B cell (primary cell): Measurements from ENCODE around the gene ARID4B. TPM values are rescaled to one million over a fixed set of nuclear protein-coding genes. Genes with fewer than 3 reads are reported as not detected.
A peak's percentile ranks its signal among the peaks of the same experiment; 100 is the strongest.

ENCODE experiments used
- ATAC-seq: fragments of 200-7000 bp; cut with Tn5 transposase; one replicate; pipeline ENCODE4 v1.10.0; 2021; ENCODE audit warnings: low read depth, mild to moderate bottlenecking, moderate number of reproducible peaks, moderate library complexity
- CTCF ChIA-PET: fragments of 350-600 bp; sonication (Branson Sonifier 250); formaldehyde crosslinking; loops from one replicate; lab custom pipeline; 2021; ENCODE audit warnings: antibody characterized with exemption, inconsistent platforms; lab: Charles Lee
- POLR2A ChIA-PET: fragments of 350-600 bp; sonication (Branson Sonifier 250); formaldehyde crosslinking; loops from one replicate; lab custom pipeline; 2021; ENCODE audit warnings: antibody characterized with exemption; lab: Charles Lee
- DNase-seq: peaks from one replicate; pipeline ENCODE4 v3.0.0; 2013
- H2AFZ ChIP-seq: 2 replicates; pipeline ENCODE4 v1.6.1; 2012; ENCODE audit warnings: mild to moderate bottlenecking, low read depth, low read length; ENCODE audit not compliant: insufficient read depth, poor library complexity, severe bottlenecking
- H3K27ac ChIP-seq, 2 donors: 1 replicate in 1 of 2; 2 replicates in 1 of 2; pipeline ENCODE4 v1.5.1; 2012 to 2013; ENCODE audit warnings: low read length in 2 of 2, mild to moderate bottlenecking in 2 of 2, moderate library complexity in 1 of 2
- H3K27me3 ChIP-seq, 4 experiments: fragments of 200-600 bp in 1 of 4; sonication (generic) in 1 of 4; replicated peaks in 1 of 4; 1 replicate in 2 of 4; 2 replicates in 2 of 4; pipeline versions ENCODE4 v1.6.1 to v1.7.0; 2013 to 2016; ENCODE audit warnings: low read length in 3 of 4, mild to moderate bottlenecking in 2 of 4, mixed read lengths in 1 of 4, moderate library complexity in 1 of 4; ENCODE audit not compliant: insufficient read depth in 4 of 4, control insufficient read depth in 3 of 4; ENCODE audit errors: control extremely low read depth in 1 of 4
- H3K36me3 ChIP-seq, 2 experiments: replicated peaks in 1 of 2; 1 replicate in 1 of 2; 2 replicates in 1 of 2; pipeline versions ENCODE4 v1.6.1 to v1.7.1; 2013; ENCODE audit warnings: low read length in 1 of 2; ENCODE audit not compliant: insufficient read depth in 2 of 2, control insufficient read depth in 1 of 2; ENCODE audit errors: control extremely low read depth in 1 of 2, extremely low read depth in 1 of 2
- H3K4me1 ChIP-seq, 2 donors: fragments of 200-600 bp in 1 of 2; sonication (generic) in 1 of 2; 1 replicate in 1 of 2; 2 replicates in 1 of 2; pipeline versions ENCODE4 v1.5.1 to v1.6.1; 2013 to 2017; ENCODE audit warnings: low read length in 2 of 2; ENCODE audit not compliant: control insufficient read depth in 2 of 2, insufficient read depth in 2 of 2
- H3K4me2 ChIP-seq: replicated peaks from 2 replicates; pipeline ENCODE3; 2012; ENCODE audit warnings: mild to moderate bottlenecking, low read depth, low read length; ENCODE audit not compliant: poor library complexity, severe bottlenecking
- H3K4me3 ChIP-seq, 5 experiments: fragments of 200-600 bp in 1 of 5; sonication (generic) in 1 of 5; 1 replicate in 3 of 5; 2 replicates in 2 of 5; pipeline versions ENCODE4 v1.5.1 to v1.7.0; 2011 to 2016; ENCODE audit warnings: low read length in 4 of 5, mild to moderate bottlenecking in 4 of 5, low read depth in 2 of 5, control low read depth in 1 of 5, moderate library complexity in 1 of 5; ENCODE audit not compliant: insufficient read depth in 1 of 5; ENCODE audit errors: control extremely low read depth in 1 of 5, extremely low read depth in 1 of 5
- H3K79me2 ChIP-seq: fragments of 200-600 bp; sonication (generic); one replicate; pipeline ENCODE4 v1.6.0; 2016; ENCODE audit warnings: low read length; ENCODE audit not compliant: control insufficient read depth, insufficient read depth
- H3K9ac ChIP-seq: fragments of 200-600 bp; sonication (generic); 2 replicates; pipeline ENCODE4 v1.6.1; 2017; ENCODE audit warnings: mild to moderate bottlenecking, low read length, moderate library complexity
- H3K9me3 ChIP-seq, 3 donors: one replicate each; pipeline versions ENCODE4 v1.6.1 to v1.7.1; 2013; ENCODE audit warnings: low read length in 2 of 3; ENCODE audit not compliant: control insufficient read depth in 2 of 3, insufficient read depth in 1 of 3; ENCODE audit errors: control extremely low read depth in 1 of 3
- H4K20me1 ChIP-seq: 2 replicates; pipeline ENCODE4 v1.6.0; 2012; ENCODE audit warnings: mild to moderate bottlenecking, low read length; ENCODE audit not compliant: insufficient read depth, control insufficient read depth, poor library complexity, severe bottlenecking
- H3K27ac Mint-ChIP-seq: one replicate; pipeline ENCODE4 v1.8.0; 2021; ENCODE audit warnings: mixed read lengths
- H3K27me3 Mint-ChIP-seq: one replicate; pipeline ENCODE4 v1.8.0; 2021; ENCODE audit warnings: mixed read lengths
- H3K4me1 Mint-ChIP-seq: one replicate; pipeline ENCODE4 v1.8.0; 2021; ENCODE audit warnings: mixed read lengths
- H3K4me3 Mint-ChIP-seq: one replicate; pipeline ENCODE4 v1.8.0; 2021; ENCODE audit warnings: mixed read lengths
- H3K9me3 Mint-ChIP-seq: one replicate; pipeline ENCODE4 v1.8.0; 2022; ENCODE audit warnings: mixed read lengths; ENCODE audit not compliant: insufficient read depth
- EZH2 ChIP-seq: IDR thresholded peaks from 2 replicates; pipeline ENCODE4 v1.6.1; 2012; ENCODE audit warnings: borderline replicate concordance, low read depth, mild to moderate bottlenecking, moderate library complexity, low read length; ENCODE audit not compliant: insufficient read depth, poor library complexity, severe bottlenecking
- WGBS: methylation state at CpG from one replicate; pipeline ENCODE4 v1.1.5; 2013; ENCODE audit warnings: missing lambda C conversion rate; ENCODE audit not compliant: insufficient coverage; 5-methylcytosine and 5-hydroxymethylcytosine counted together
- intact Hi-C: fragments of 100-400 bp; cut with micrococcal nuclease; formaldehyde crosslinking; loops from one replicate; pipeline ENCODE4 v1.10.0; 2022
- polyA plus RNA-seq: library from polyadenylated mRNA; depleted of rRNA; stranded (reverse); fragments of >200 nt; gene quantifications from 2 replicates; pipeline ENCODE4 v1.2.3, GENCODE V29; 2012
- total RNA-seq, 2 donors: library from RNA; stranded (reverse); fragments of 120-200 nt in 1 of 2; gene quantifications; 1 replicate in 1 of 2; 2 replicates in 1 of 2; pipeline versions ENCODE4 v1.2.3 to v1.2.4, GENCODE V29; 2013 to 2022
- TF ChIP-seq, protein P1 (sequence below): fragments of 200-600 bp; IDR thresholded peaks from one replicate; pipeline ENCODE4 v1.8.0; 2022; ENCODE audit warnings: antibody characterized with exemption, mild to moderate bottlenecking

ARID4B gene
- total and polyA plus RNA-seq, 2 donors (not counting 1 experiment from before 2014, with no cell fraction given), result 13.2 to 110 TPM

DNA sequence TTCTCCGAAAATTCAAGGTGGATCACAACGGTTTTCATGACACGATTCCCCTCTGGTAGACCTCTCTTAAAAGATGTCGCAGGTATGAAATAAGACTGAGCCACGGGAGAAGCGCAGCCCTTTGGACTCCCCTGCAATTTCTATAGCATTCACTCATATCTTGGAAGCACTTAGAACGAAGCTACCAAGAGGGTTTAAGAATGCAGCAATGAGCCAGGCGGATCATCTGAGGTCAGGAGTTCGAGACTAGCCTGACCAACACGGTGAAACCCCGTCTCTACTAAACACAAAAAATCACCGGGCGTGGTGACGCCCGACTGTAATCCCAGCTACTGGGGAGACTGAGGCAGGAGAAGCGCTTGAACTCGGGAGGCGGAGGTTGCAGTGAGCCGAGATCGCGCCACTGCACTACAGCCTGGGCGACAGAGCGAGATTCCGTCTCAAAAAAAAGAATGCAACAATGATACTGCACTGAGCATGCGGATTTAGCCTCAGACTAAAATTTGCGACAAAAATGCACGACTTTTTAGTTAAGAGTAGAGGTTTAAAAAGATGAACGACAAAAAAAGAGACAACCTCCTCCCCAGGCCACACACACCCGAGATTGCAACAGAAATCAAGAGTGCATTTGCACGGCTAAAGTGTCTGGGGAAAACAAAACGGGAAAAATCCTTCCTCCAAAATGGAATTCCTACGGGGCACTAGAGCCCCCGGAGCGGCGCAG is 200.1 kb downstream of the ARID4B start:
- WGBS, result under 1% methylated on average over 27 of the region's 35 CpGs
- no peak for TF ChIP-seq EZH2
- TF ChIP-seq, protein P1, sequence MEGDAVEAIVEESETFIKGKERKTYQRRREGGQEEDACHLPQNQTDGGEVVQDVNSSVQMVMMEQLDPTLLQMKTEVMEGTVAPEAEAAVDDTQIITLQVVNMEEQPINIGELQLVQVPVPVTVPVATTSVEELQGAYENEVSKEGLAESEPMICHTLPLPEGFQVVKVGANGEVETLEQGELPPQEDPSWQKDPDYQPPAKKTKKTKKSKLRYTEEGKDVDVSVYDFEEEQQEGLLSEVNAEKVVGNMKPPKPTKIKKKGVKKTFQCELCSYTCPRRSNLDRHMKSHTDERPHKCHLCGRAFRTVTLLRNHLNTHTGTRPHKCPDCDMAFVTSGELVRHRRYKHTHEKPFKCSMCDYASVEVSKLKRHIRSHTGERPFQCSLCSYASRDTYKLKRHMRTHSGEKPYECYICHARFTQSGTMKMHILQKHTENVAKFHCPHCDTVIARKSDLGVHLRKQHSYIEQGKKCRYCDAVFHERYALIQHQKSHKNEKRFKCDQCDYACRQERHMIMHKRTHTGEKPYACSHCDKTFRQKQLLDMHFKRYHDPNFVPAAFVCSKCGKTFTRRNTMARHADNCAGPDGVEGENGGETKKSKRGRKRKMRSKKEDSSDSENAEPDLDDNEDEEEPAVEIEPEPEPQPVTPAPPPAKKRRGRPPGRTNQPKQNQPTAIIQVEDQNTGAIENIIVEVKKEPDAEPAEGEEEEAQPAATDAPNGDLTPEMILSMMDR, result no peak
- no peaks in the 10 kb centered on the region for H3K27me3 Mint-ChIP-seq

More for the DNA sequence above, 200.1 kb downstream of the ARID4B start:
- peak overlapping the region; percentile 99 for H3K27ac Mint-ChIP-seq
- no peaks in the 10 kb centered on the region for H3K9me3 ChIP-seq
- no peaks in the 10 kb centered on the region for H3K9me3 Mint-ChIP-seq
- ATAC-seq (no peak), DNase-seq (peak; percentile 22)
- peak overlapping the region; percentile 80 for H3K4me2 ChIP-seq
- H3K27ac ChIP-seq, result peak overlapping the region; percentile 84 to 95
- peak overlapping the region; percentile 72 to 99 (median 89) for H3K4me3 ChIP-seq
- peaks cover 64% of the 10 kb centered on the region for H3K79me2 ChIP-seq
- H3K27me3 ChIP-seq, result no peaks in the 10 kb centered on the region
- peaks cover 16 to 20% of the 10 kb centered on the region in 2 donors for H3K4me1 ChIP-seq
- intact Hi-C loops, result loop anchor here (1.0 to 10.0 kb wide), 4 partner anchors 33 to 755 kb away; partner anchors contain the start of genes ARID4B, B3GALNT2, COA6 and GGPS1
- peak overlapping the region; percentile 84 for H2AFZ ChIP-seq
- H3K36me3 ChIP-seq, result peaks cover 4 to 5% of the 10 kb centered on the region in 2 experiments
- H3K4me1 Mint-ChIP-seq, result peaks cover 41% of the 10 kb centered on the region
- peak overlapping the region; percentile 97 for H3K4me3 Mint-ChIP-seq
- H4K20me1 ChIP-seq, result peaks cover 24% of the 10 kb centered on the region
- H3K9ac ChIP-seq, result peak overlapping the region; percentile 95
- CTCF ChIA-PET, result interaction anchor here (1.0 to 1.9 kb wide), 5 partner anchors 22 to 649 kb away, joined by 3 to 5 read pairs (median 4); partner anchors contain the start of gene TARBP1
- POLR2A ChIA-PET, result interaction anchor here (2.3 kb wide), 1 partner anchor 33 kb away, joined by 12 read pairs; the partner anchor contains the start of gene RBM34
